Measurements from ENCODE around the gene KDM3A. TPM values are rescaled to one million over a fixed set of nuclear protein-coding genes. Genes with fewer than 3 reads are reported as not detected.

The KDM3A gene
- total RNA-seq, 1 experiment from 2014 or later, result 48.4 TPM

DNA sequence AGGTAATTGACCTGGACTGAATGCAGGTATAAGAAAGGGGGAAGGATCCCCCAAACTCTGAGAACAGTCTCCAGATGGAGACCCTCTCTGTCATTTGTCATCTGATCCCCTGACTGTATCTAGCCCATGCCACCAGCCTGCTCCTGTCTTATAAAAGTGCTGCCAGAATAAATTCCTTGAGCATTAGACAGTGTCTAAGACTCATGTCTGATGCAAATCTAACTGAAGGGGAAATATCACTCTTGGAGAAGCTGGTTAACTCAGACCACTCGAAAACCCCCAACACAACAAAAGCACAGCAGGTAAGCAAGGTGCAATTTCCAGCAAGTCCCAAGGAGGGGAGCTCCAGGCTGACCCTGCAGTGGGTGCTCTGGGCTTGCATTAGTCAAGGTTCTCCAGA lies 40.9 kb upstream of the KDM3A start:
- H3K4me3 ChIP-seq (ENCODE audit: low read depth in 2 of 2, low read length in 2 of 2), result no peak overlapping the region
- CTCF ChIA-PET, result no interaction called here
- no peaks in the 10 kb centered on the region for H3K4me1 ChIP-seq (ENCODE audit: control insufficient read depth, insufficient read depth, low read length)
- intact Hi-C loops (cut with micrococcal nuclease; ENCODE audit: unreplicated experiment), result no loop called here
- ATAC-seq (no peak), DNase-seq (ENCODE audit: low read depth, low spot score) (no peak)
- POLR2A ChIA-PET, result no interaction called here
- H3K27me3 ChIP-seq (ENCODE audit: control insufficient read depth, insufficient read depth, low read length), result no peaks in the 10 kb centered on the region
- in situ Hi-C loops (cut with HindIII; ENCODE audit: low pct_unique_long_range_greater_than_20kb, low sequenced_read_pairs), result no loop called here
- H3K9me3 ChIP-seq (ENCODE audit: control insufficient read depth, insufficient read depth, low read depth, low read length), result no peaks in the 10 kb centered on the region
- no TSS peak for BruUV-seq (replicated peaks)
- TF ChIP-seq SIN3A (IDR thresholded peaks at IDR 0.05; ENCODE audit: borderline replicate concordance, insufficient read depth, low read depth, low read length) (no peak), TCF7L2 (IDR thresholded peaks at IDR 0.05; ENCODE audit: low read depth, low read length) (no peak), CTCF (IDR thresholded peaks at IDR 0.05) (no peak), POLR2AphosphoS5 (IDR thresholded peaks at IDR 0.05; ENCODE audit: low read depth, low read length) (no peak)
- TF ChIP-seq, protein P1, sequence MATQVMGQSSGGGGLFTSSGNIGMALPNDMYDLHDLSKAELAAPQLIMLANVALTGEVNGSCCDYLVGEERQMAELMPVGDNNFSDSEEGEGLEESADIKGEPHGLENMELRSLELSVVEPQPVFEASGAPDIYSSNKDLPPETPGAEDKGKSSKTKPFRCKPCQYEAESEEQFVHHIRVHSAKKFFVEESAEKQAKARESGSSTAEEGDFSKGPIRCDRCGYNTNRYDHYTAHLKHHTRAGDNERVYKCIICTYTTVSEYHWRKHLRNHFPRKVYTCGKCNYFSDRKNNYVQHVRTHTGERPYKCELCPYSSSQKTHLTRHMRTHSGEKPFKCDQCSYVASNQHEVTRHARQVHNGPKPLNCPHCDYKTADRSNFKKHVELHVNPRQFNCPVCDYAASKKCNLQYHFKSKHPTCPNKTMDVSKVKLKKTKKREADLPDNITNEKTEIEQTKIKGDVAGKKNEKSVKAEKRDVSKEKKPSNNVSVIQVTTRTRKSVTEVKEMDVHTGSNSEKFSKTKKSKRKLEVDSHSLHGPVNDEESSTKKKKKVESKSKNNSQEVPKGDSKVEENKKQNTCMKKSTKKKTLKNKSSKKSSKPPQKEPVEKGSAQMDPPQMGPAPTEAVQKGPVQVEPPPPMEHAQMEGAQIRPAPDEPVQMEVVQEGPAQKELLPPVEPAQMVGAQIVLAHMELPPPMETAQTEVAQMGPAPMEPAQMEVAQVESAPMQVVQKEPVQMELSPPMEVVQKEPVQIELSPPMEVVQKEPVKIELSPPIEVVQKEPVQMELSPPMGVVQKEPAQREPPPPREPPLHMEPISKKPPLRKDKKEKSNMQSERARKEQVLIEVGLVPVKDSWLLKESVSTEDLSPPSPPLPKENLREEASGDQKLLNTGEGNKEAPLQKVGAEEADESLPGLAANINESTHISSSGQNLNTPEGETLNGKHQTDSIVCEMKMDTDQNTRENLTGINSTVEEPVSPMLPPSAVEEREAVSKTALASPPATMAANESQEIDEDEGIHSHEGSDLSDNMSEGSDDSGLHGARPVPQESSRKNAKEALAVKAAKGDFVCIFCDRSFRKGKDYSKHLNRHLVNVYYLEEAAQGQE (IDR thresholded peaks at IDR 0.05; ENCODE audit: insufficient read depth in 1 of 2, low read depth in 2 of 2, low read length in 1 of 2), result no peak
- H3K36me3 ChIP-seq (ENCODE audit: control insufficient read depth, insufficient read depth, low read length), result no peaks in the 10 kb centered on the region
- no peak overlapping the region for H3K27ac ChIP-seq (ENCODE audit: low read length)

DNA sequence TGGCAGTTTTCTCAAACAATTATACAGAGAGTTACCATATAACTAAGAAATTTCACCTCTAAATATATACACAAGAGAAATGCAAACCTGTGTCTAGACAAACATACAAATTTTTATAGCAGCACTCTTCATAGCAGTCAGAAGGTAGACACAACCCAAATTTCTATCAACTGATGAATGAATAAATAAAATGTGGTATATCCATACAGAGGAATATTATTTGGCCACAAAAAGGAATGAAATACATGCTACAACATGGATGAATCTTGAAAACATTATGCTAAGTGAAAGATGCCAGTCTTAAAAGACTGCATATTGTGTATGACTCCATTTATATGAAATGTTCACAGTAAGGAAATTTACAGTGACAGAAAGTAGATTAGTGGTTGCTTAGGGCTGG lies 30.6 kb upstream of the KDM3A start:
- Histone ChIP-seq H3K9me3 (ENCODE audit: control insufficient read depth, insufficient read depth, low read depth, low read length) (no peaks in the 10 kb centered on the region), H3K4me3 (ENCODE audit: low read depth in 2 of 2, low read length in 2 of 2) (no peak overlapping the region), H3K27ac (ENCODE audit: low read length) (no peak overlapping the region), H3K36me3 (ENCODE audit: control insufficient read depth, insufficient read depth, low read length) (no peaks in the 10 kb centered on the region), H3K27me3 (ENCODE audit: control insufficient read depth, insufficient read depth, low read length) (peaks cover 6% of the 10 kb centered on the region; the same call in 1 of the 2 replicates), H3K4me1 (ENCODE audit: control insufficient read depth, insufficient read depth, low read length) (no peaks in the 10 kb centered on the region)
- no peak for DNase-seq (ENCODE audit: low read depth, low spot score)
- ATAC-seq, result no peak
- intact Hi-C loops (cut with micrococcal nuclease; ENCODE audit: unreplicated experiment) (no loop called here), in situ Hi-C loops (cut with HindIII; ENCODE audit: low pct_unique_long_range_greater_than_20kb, low sequenced_read_pairs) (no loop called here)
- ChIA-PET POLR2A (no interaction called here), CTCF (no interaction called here)
- TF ChIP-seq, protein P1 (IDR thresholded peaks at IDR 0.05; ENCODE audit: insufficient read depth in 1 of 2, low read depth in 2 of 2, low read length in 1 of 2), result no peak
- TF ChIP-seq POLR2AphosphoS5 (IDR thresholded peaks at IDR 0.05; ENCODE audit: low read depth, low read length), result no peak
- TF ChIP-seq CTCF (IDR thresholded peaks at IDR 0.05), result no peak
- TF ChIP-seq SIN3A (IDR thresholded peaks at IDR 0.05; ENCODE audit: borderline replicate concordance, insufficient read depth, low read depth, low read length), result no peak
- TF ChIP-seq TCF7L2 (IDR thresholded peaks at IDR 0.05; ENCODE audit: low read depth, low read length), result no peak
- no TSS peak for BruUV-seq (replicated peaks)
